DND-41 (cell line): Measurements from ENCODE around the gene ZFPM1.
A peak's percentile ranks its signal among the peaks of the same experiment; 100 is the strongest.

Source experiments
- ATAC-seq: fragments of 200-7000 bp; cut with Tn5 transposase; 3 replicates; pipeline ENCODE4 v1.9.1; 2021; ENCODE audit warnings: low read depth; ENCODE audit not compliant: insufficient read depth
- DNase-seq: peaks from one replicate; pipeline ENCODE4 v3.0.0-alpha.2; 2020
- H2AFZ ChIP-seq: 2 replicates; pipeline ENCODE4 v1.6.0; 2012; ENCODE audit warnings: low read depth, low read length
- H3K27ac ChIP-seq: 2 replicates; pipeline ENCODE4 v1.5.1; 2012; ENCODE audit warnings: low read length, inconsistent platforms
- H3K27me3 ChIP-seq: fragments of 200-600 bp; sonication (generic); 2 replicates; pipeline ENCODE4 v1.6.0; 2012; ENCODE audit warnings: low read length, mild to moderate bottlenecking, inconsistent platforms; ENCODE audit not compliant: insufficient read depth, poor library complexity
- H3K36me3 ChIP-seq: 2 replicates; pipeline ENCODE4 v1.5.1; 2012; ENCODE audit warnings: low read length, inconsistent platforms; ENCODE audit not compliant: insufficient read depth
- H3K4me1 ChIP-seq: 2 replicates; pipeline ENCODE4 v1.5.1; 2012; ENCODE audit warnings: mild to moderate bottlenecking, low read length; ENCODE audit not compliant: insufficient read depth
- H3K4me2 ChIP-seq: 2 replicates; pipeline ENCODE4 v1.6.0; 2012; ENCODE audit warnings: mild to moderate bottlenecking, moderate library complexity, low read length, inconsistent platforms; ENCODE audit not compliant: insufficient read depth
- H3K4me3 ChIP-seq, 2 experiments: fragments of 200-600 bp in 1 of 2; shearing (Covaris generic) in 1 of 2; 2 replicates each; pipeline ENCODE4 v1.5.1; 2012 to 2016; ENCODE audit warnings: inconsistent platforms in 2 of 2, low read length in 2 of 2, mild to moderate bottlenecking in 2 of 2, low read depth in 1 of 2, moderate library complexity in 1 of 2
- H3K79me2 ChIP-seq: 2 replicates; pipeline ENCODE4 v1.6.0; 2012; ENCODE audit warnings: low read length, inconsistent platforms; ENCODE audit not compliant: insufficient read depth
- H3K9ac ChIP-seq: 2 replicates; pipeline ENCODE4 v1.6.0; 2012; ENCODE audit warnings: low read depth, mild to moderate bottlenecking, inconsistent platforms, low read length, moderate library complexity
- H3K9me3 ChIP-seq: 2 replicates; pipeline ENCODE4 v1.5.1; 2012; ENCODE audit warnings: low read length, moderate library complexity, mild to moderate bottlenecking, inconsistent platforms; ENCODE audit not compliant: insufficient read depth, severe bottlenecking
- H4K20me1 ChIP-seq: 2 replicates; pipeline ENCODE4 v1.6.0; 2012; ENCODE audit warnings: low read length; ENCODE audit not compliant: insufficient read depth
- CTCF ChIP-seq: IDR thresholded peaks from 2 replicates; pipeline ENCODE4 v1.5.1; 2012; ENCODE audit warnings: borderline replicate concordance, low read length, moderate library complexity, mild to moderate bottlenecking; ENCODE audit not compliant: poor library complexity, severe bottlenecking; ENCODE audit errors: extremely low read depth
- EZH2 ChIP-seq: IDR thresholded peaks from 3 replicates; pipeline ENCODE4 v1.6.1; 2012; ENCODE audit warnings: borderline replicate concordance, low read depth, mild to moderate bottlenecking, moderate library complexity, low read length, inconsistent platforms; ENCODE audit not compliant: severe bottlenecking

ZFPM1 gene

GRCh38 chr16:88453217-88453531, at the start of gene ZFPM1:
ZFPM1 (plus strand) TSS chr16:88453280; CDS start chr16:88453639, 359 bp downstream.
- H3K79me2 ChIP-seq: no peaks in the 10 kb centered on the region
- ATAC-seq: no peak
- H3K27ac ChIP-seq: no peak within 1 kb of the TSS
- H3K36me3 ChIP-seq: no peaks in the 10 kb centered on the region
- no peak for TF ChIP-seq CTCF
- no peak for TF ChIP-seq EZH2
- H3K4me3 ChIP-seq: peak within 1 kb of the TSS; percentile 34 to 63; a peak in 3 of 4 replicates
- H3K27me3 ChIP-seq: peaks cover 32% of the 10 kb centered on the region
- peaks cover 41% of the 10 kb centered on the region for H3K4me1 ChIP-seq
- H2AFZ ChIP-seq: peak within 1 kb of the TSS; percentile 71
- H3K9me3 ChIP-seq: no peaks in the 10 kb centered on the region
- peak within 1 kb of the TSS; percentile 83 for H3K4me2 ChIP-seq
- peaks cover 51% of the 10 kb centered on the region for H4K20me1 ChIP-seq
- no peak for DNase-seq
- peak within 1 kb of the TSS; percentile 61 for H3K9ac ChIP-seq

- H3K4me1 ChIP-seq: 0 out of 2 replicates have a peak, but pooled peaks cover 3% of the 10 kb centered on the region
- H3K36me3 ChIP-seq: no peaks in the 10 kb centered on the region
- no peaks in the 10 kb centered on the region for H3K27me3 ChIP-seq
- no peak for DNase-seq
- H3K9me3 ChIP-seq: no peaks in the 10 kb centered on the region
- no peak for TF ChIP-seq EZH2
- peak; percentile 6 for TF ChIP-seq CTCF
- H4K20me1 ChIP-seq: 0 out of 2 replicates have a peak, but pooled peaks cover 6% of the 10 kb centered on the region
- no peak for ATAC-seq
- H3K27ac ChIP-seq: no peak overlapping the region
- no peak overlapping the region for H3K9ac ChIP-seq
- H3K79me2 ChIP-seq: no peaks in the 10 kb centered on the region
- no peak overlapping the region for H3K4me2 ChIP-seq
- no peak overlapping the region for H3K4me3 ChIP-seq
- no peak overlapping the region for H2AFZ ChIP-seq
Measured at GRCh38 chr16:88403794-88404581, 49.1 kb upstream of the ZFPM1 start.

- 0 out of 2 replicates have a peak, but pooled peaks cover 3% of the 10 kb centered on the region for H3K4me1 ChIP-seq
- no peak overlapping the region for H2AFZ ChIP-seq
- H4K20me1 ChIP-seq: 0 out of 2 replicates have a peak, but pooled peaks cover 3% of the 10 kb centered on the region
- DNase-seq (no peak), ATAC-seq (no peak)
- no peak overlapping the region for H3K4me2 ChIP-seq
- TF ChIP-seq EZH2 (no peak), CTCF (no peak)
- no peaks in the 10 kb centered on the region for H3K36me3 ChIP-seq
- no peaks in the 10 kb centered on the region for H3K9me3 ChIP-seq
- H3K79me2 ChIP-seq: no peaks in the 10 kb centered on the region
- H3K4me3 ChIP-seq: no peak overlapping the region
- H3K9ac ChIP-seq: no peak overlapping the region
- no peak overlapping the region for H3K27ac ChIP-seq
- no peaks in the 10 kb centered on the region for H3K27me3 ChIP-seq
Measured at GRCh38 chr16:88404769-88405168, 48.3 kb upstream of the ZFPM1 start.
